Amniotic stem cell (primary cell): Measurements from ENCODE around the gene POLR3K.
A peak's percentile ranks its signal among the peaks of the same experiment; 100 is the strongest.

Experiments
- DNase-seq: peaks from one replicate; lab custom pipeline; 2025; lab: John Stamatoyannopoulos, UW

POLR3K gene

GRCh38 chr16:78444-79150, 25.2 kb upstream of the POLR3K start:
- no peak for DNase-seq

GRCh38 chr16:77807-78443, 24.5 kb upstream of the POLR3K start, which contains the start of gene MPG:
Gene MPG (plus strand): TSS chr16:78225. CDS start chr16:78310, 85 bp downstream.
- peak; percentile 51 for DNase-seq

- no peak for DNase-seq
Observed at GRCh38 chr16:77273-77806, 23.9 kb upstream of the POLR3K start.

- DNase-seq, result peak; percentile 39
Observed at GRCh38 chr16:76535-77272, 23.3 kb upstream of the POLR3K start.

GRCh38 chr16:75580-76501, 22.4 kb upstream of the POLR3K start:
- DNase-seq, result peak; percentile 31

GRCh38 chr16:74747-75334, 21.4 kb upstream of the POLR3K start:
- no peak for DNase-seq

- no peak for DNase-seq
Observed at GRCh38 chr16:74051-74746, 20.8 kb upstream of the POLR3K start.

GRCh38 chr16:72561-73548, 19.4 kb upstream of the POLR3K start, which contains the start of gene RHBDF1:
Gene RHBDF1 (minus strand): TSS chr16:72631. CDS start chr16:65015, 7,616 bp downstream.
- DNase-seq, result no peak

GRCh38 chr16:71540-72401, 18.4 kb upstream of the POLR3K start:
- DNase-seq, result peak; percentile 62

GRCh38 chr16:71210-71539, 17.8 kb upstream of the POLR3K start:
- no peak for DNase-seq

GRCh38 chr16:69181-69580, 15.8 kb upstream of the POLR3K start:
- DNase-seq, result no peak

- DNase-seq, result no peak
Observed at GRCh38 chr16:67884-68789, 14.7 kb upstream of the POLR3K start.

- no peak for DNase-seq
Observed at GRCh38 chr16:67183-67791, 13.9 kb upstream of the POLR3K start.

- DNase-seq, result no peak
Observed at GRCh38 chr16:66309-67182, 13.1 kb upstream of the POLR3K start.

GRCh38 chr16:65745-66144, 12.3 kb upstream of the POLR3K start:
- peak; percentile 37 for DNase-seq

GRCh38 chr16:64914-65255, 11.5 kb upstream of the POLR3K start:
- DNase-seq, result no peak
